GM19328 (cell line): ENCODE measurements around the gene DENND2C.
A peak's percentile ranks its signal among the peaks of the same experiment; 100 is the strongest.

ENCODE experiments used
- ATAC-seq: cut with Tn5 transposase; IDR thresholded peaks from one replicate; pipeline ENCODE4 v1.9.1; 2021; ENCODE audit warnings: mild to moderate bottlenecking, moderate library complexity; ENCODE audit not compliant: unreplicated experiment

Gene DENND2C

GRCh38 chr1:114669562-114670082 is at the start of gene DENND2C:
Gene DENND2C, minus strand, starts transcription at chr1:114670049. Its CDS starts 44,065 bp downstream, at chr1:114625984.
- ATAC-seq: peak; percentile 53

- ATAC-seq: no peak
These were observed 49.6 kb upstream of the DENND2C start for GRCh38 chr1:114719424-114719787.

- ATAC-seq: no peak
These were observed 49.0 kb upstream of the DENND2C start for GRCh38 chr1:114718661-114719423.

GRCh38 chr1:114716304-114717170 is 46.7 kb upstream of the DENND2C start, which contains the start of gene NRAS:
Gene NRAS, minus strand, starts transcription at chr1:114716771. Its CDS starts 611 bp downstream, at chr1:114716160.
- ATAC-seq: peak; percentile 90

GRCh38 chr1:114715952-114716303 is 46.1 kb upstream of the DENND2C start:
- no peak for ATAC-seq

GRCh38 chr1:114712977-114713376 is 43.1 kb upstream of the DENND2C start:
- no peak for ATAC-seq

GRCh38 chr1:114710360-114710759 is 40.5 kb upstream of the DENND2C start:
- no peak for ATAC-seq

GRCh38 chr1:114707604-114708003 is 37.8 kb upstream of the DENND2C start:
- ATAC-seq: no peak

- no peak for ATAC-seq
These were observed 33.4 kb upstream of the DENND2C start for GRCh38 chr1:114703242-114703641.

- ATAC-seq: no peak
These were observed 32.9 kb upstream of the DENND2C start for GRCh38 chr1:114702737-114703136.

GRCh38 chr1:114701931-114702330 is 32.1 kb upstream of the DENND2C start:
- no peak for ATAC-seq

- no peak for ATAC-seq
These were observed 30.3 kb upstream of the DENND2C start for GRCh38 chr1:114700036-114700600.

GRCh38 chr1:114696810-114697209 is 27.0 kb upstream of the DENND2C start:
- ATAC-seq: no peak

- ATAC-seq: no peak
These were observed 25.7 kb upstream of the DENND2C start, which contains the start of gene AMPD1 for GRCh38 chr1:114695430-114696058. Gene AMPD1, minus strand, starts transcription at chr1:114695546. Its CDS starts 75 bp downstream, at chr1:114695471.

GRCh38 chr1:114694540-114695310 is 24.9 kb upstream of the DENND2C start:
- ATAC-seq: no peak

- ATAC-seq: no peak
These were observed 23.1 kb upstream of the DENND2C start for GRCh38 chr1:114692947-114693346.

- no peak for ATAC-seq
These were observed 21.2 kb upstream of the DENND2C start for GRCh38 chr1:114691061-114691460.

GRCh38 chr1:114690148-114690547 is 20.3 kb upstream of the DENND2C start:
- ATAC-seq: no peak

GRCh38 chr1:114688526-114688925 is 18.7 kb upstream of the DENND2C start:
- no peak for ATAC-seq

GRCh38 chr1:114685851-114686250 is 16.0 kb upstream of the DENND2C start:
- ATAC-seq: no peak
